ENCODE data around the gene PATJ. TPM values are rescaled to one million over a fixed set of nuclear protein-coding genes. Genes with fewer than 3 reads are reported as not detected.
"Not testable (repeated sequence)": the region's sequence is repeated elsewhere in the genome, so short reads cannot be mapped to it uniquely, and the experiment has no call there.

Gene PATJ
- total RNA-seq, 1 donor from 2014 or later = 121 TPM

GRCh38 chr1:61853583-61853982, 111.3 kb downstream of the PATJ start:
- intact Hi-C loops (cut with DNase I) = loop anchor here (5.0 to 10.0 kb wide), 4 partner anchors 801 to 1876 kb away; no protein-coding TSS in a partner anchor
- ATAC-seq = no peak
- no peak for DNase-seq (ENCODE audit: missing footprints)

GRCh38 chr1:61864489-61864888, 122.2 kb downstream of the PATJ start:
- intact Hi-C loops (cut with DNase I) = no loop called here
- DNase-seq (ENCODE audit: missing footprints) (no peak), ATAC-seq (no peak)

- DNase-seq (ENCODE audit: missing footprints) (no peak), ATAC-seq (peak; percentile 75)
- intact Hi-C loops (cut with DNase I) = no loop called here
Measured at GRCh38 chr1:61865646-61866220, 123.5 kb downstream of the PATJ start.

DNA sequence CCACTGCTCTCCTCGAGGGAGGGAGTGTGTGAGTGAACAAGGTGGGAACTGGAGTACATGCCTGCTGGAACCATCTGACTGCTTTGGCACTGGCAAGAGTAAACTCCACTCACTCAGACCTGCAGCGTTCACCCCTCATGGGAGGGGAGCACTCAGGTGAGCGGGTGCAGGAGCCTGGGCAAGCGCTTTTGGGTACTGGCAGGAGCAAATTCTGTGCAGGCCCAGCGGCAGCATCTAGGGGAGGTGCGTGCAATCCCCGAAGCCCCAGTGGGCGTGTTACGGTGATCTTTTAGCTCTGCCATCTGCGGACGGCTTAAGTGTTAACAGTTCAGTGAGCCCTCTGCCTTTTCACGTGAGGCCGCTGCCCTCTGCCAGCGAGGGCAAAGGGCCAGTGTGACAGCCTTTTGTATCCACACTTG, 127.4 kb downstream of the PATJ start:
- ATAC-seq = peak; percentile 73
- DNase-seq (ENCODE audit: missing footprints) = no peak
- intact Hi-C loops (cut with DNase I) = no loop called here

DNA sequence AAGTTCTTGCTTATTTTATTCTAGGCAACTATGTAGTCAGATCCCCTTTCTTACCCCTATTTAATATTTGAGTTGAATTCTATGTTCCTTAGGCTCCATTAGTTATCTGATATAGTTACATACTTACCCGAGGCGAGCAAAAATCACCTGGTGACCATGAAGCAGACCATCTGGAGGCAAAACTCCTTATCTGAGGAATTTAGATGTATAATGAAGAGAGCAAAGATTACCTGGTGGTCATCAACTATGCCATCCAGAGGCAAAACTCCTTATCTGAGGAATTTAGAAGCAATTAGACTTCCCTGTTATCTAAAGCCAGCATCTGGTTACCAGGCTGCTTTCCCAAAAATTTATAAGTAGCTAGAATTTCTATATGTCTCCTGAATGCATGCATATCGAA, 129.9 kb downstream of the PATJ start:
- intact Hi-C loops (cut with DNase I) = no loop called here
- DNase-seq (ENCODE audit: missing footprints) = no peak
- ATAC-seq = no peak

GRCh38 chr1:61873581-61873980, 131.3 kb downstream of the PATJ start:
- intact Hi-C loops (cut with DNase I) = no loop called here
- DNase-seq (ENCODE audit: missing footprints) = no peak
- ATAC-seq = no peak

DNA sequence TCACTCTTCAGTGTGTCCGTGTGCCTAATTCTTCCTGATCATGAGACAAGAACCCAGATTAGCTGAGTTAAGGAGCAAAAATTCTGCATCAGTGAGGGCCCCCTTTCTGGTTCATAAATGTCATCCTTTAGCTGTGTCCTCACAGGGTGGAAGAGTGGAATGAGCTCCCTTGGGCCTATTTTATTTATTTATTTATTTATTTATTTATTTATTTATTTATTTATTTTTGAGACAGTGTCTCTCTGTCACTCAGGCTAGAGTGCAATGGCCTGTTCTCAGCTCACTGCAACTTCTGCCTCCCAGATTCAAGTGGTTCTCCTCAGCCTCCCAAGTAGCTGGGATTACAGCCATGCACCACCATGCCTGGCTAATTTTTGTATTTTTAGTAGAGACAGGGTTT, 131.7 kb downstream of the PATJ start:
- DNase-seq (ENCODE audit: missing footprints) = no peak
- intact Hi-C loops (cut with DNase I) = no loop called here
- no peak for ATAC-seq

DNA sequence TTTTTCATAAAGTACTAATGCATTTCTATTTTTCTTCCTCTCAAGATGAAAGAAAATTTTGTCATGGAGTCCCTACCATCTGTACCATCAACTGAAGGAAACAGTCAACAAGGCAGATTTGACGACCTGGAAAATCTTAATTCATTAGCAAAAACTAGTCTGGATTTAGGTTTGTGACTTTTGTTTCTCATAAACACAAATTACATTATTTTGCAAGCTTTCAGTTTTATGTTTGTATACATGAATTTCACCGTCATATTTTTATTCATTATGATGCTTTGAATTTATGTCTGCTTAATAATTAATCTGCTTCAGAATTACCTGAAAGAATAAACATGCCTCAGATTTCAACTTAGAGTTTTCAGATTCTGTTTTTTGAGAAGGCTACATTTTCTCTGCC, 132.9 kb downstream of the PATJ start:
- DNase-seq (ENCODE audit: missing footprints) (no peak), ATAC-seq (no peak)
- intact Hi-C loops (cut with DNase I) = no loop called here

- not testable (repeated sequence) for DNase-seq (ENCODE audit: missing footprints)
- ATAC-seq = peak; percentile 84
- intact Hi-C loops (cut with DNase I) = loop anchor here (5.0 kb wide), 1 partner anchor 187 kb away; no protein-coding TSS in a partner anchor
Measured at GRCh38 chr1:61879887-61880474, 137.7 kb downstream of the PATJ start.

- intact Hi-C loops (cut with DNase I) = loop anchor here (5.0 kb wide), 1 partner anchor 65 kb away; no protein-coding TSS in a partner anchor
- ATAC-seq = peak; percentile 71
- DNase-seq (ENCODE audit: missing footprints) = no peak
Measured at GRCh38 chr1:61887076-61887867, 145.0 kb downstream of the PATJ start.

DNA sequence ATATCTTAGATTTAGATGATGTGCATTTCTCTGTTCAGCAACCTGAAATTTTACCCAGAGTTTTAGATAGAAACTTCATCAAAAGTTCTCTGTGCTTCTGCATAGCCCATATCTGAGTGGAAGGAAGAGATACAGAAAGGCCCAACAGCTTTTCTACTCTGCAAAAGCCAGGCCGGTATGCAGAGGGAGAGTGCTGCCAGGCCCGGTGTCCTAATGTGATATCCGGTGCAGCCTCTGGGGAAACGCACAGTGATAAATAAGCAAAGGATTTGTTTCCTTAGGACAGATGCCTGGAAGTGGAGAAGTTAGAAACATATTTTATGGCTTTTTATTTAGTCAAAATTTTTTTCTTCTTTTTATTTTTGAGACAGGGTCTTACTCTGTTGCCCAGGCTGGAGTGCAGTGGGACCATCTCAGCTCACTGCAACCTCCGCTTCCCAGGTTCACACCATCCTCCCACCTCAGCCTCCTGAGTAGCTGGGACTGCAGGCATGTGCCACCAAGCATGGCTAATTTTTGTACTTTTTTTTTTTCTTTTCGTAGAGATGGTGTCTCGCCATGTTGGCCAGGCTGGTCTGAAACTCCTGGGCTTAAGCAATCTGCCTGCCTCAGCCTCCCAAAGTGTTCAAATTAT, 145.8 kb downstream of the PATJ start:
- DNase-seq (ENCODE audit: missing footprints) = no peak
- intact Hi-C loops (cut with DNase I) = loop anchor here (5.0 kb wide), 1 partner anchor 64 kb away; no protein-coding TSS in a partner anchor
- ATAC-seq = peak; percentile 86

DNA sequence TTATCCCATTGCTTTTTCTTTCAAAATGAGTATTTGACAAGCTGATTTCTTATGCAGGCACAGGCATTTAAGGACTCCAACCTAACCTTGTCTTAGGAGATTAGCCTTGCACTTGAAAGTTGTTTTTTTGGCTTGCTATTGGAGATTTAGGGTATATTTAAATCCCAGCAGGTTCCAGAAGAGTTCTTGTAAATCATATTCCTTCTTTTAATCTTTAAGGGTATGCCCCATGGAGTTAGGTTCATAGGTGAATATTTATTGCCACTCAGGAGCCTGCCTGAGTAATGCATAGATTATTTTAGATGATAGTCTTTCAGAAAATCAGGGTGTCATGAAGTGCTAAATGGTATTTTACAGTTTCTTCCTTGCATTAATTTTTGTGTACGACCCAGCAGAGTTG, 146.5 kb downstream of the PATJ start:
- DNase-seq (ENCODE audit: missing footprints) (no peak), ATAC-seq (no peak)
- intact Hi-C loops (cut with DNase I) = loop anchor here (5.0 kb wide), 1 partner anchor 63 kb away; no protein-coding TSS in a partner anchor

DNA sequence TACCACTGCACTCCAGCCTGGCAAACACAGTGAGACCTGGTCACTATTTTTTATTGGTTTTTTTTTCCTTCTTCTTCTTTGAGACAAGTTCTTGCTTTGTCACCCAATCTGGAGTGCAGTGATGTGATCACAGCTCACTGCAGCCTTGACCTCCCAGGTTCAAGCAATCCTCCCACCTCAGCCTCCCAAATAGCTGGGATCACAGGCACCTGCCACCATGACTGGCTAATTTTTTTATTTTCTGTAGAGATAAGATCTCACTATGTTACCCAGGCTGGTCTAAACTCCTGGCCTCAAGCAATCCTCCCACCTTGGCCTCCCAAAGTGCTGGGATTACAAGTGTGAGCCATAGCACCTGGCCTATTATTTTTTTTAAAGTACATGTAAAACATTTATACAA, 148.2 kb downstream of the PATJ start:
- intact Hi-C loops (cut with DNase I); ATAC-seq; DNase-seq (ENCODE audit: missing footprints): not testable (repeated sequence)

GRCh38 chr1:61892977-61893376, 150.7 kb downstream of the PATJ start:
- intact Hi-C loops (cut with DNase I) = no loop called here
- ATAC-seq = no peak
- DNase-seq (ENCODE audit: missing footprints) = no peak

DNA sequence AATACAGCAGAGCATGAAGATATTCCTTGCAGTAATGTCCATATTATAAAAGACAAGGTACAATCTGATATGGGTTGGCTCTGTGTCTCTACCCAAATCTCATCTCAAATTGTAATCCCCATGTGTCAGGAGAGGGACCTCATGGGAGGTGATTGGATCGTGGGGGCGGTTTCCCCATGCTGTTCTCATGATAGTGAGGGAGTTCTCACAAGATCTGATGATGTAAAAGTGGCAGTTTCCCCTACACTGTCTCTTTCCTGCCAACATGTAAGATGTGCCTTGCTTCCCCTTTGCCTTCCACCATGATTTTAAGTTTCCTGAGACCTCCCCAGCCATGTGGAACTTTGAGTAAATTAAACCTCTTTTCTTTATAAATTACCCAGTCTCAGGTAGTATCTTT, 152.0 kb downstream of the PATJ start:
- intact Hi-C loops (cut with DNase I); DNase-seq (ENCODE audit: missing footprints); ATAC-seq: not testable (repeated sequence)

- ATAC-seq (no peak), DNase-seq (ENCODE audit: missing footprints) (no peak)
- intact Hi-C loops (cut with DNase I) = no loop called here
Measured at GRCh38 chr1:61895175-61895574, 152.9 kb downstream of the PATJ start.

DNA sequence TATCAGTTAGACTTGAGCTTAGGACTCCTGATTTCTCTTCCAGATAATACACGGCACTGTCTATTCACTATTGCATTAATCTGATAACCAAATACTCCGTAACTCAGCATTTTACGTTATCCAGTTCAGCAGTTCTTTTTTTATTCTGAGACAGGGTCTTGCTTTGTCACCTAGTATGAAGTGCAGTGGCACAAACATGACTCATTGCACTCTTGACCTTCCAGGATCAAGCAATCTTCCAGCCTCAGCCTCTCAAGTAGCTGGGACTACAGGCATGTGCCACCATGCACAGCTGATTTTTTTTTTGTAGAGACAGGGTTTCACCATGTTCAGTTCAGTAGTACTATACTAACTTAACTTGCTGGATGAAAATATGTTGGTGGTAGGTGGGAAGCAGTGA, 156.4 kb downstream of the PATJ start:
- DNase-seq (ENCODE audit: missing footprints) (no peak), ATAC-seq (no peak)
- intact Hi-C loops (cut with DNase I) = no loop called here

- DNase-seq (ENCODE audit: missing footprints) = no peak
- no peak for ATAC-seq
- intact Hi-C loops (cut with DNase I) = no loop called here
Measured at GRCh38 chr1:61904354-61904753, 162.1 kb downstream of the PATJ start.

- intact Hi-C loops (cut with DNase I) = no loop called here
- no peak for ATAC-seq
Measured at GRCh38 chr1:61907102-61907501, 164.8 kb downstream of the PATJ start.

More at GRCh38 chr1:61907102-61907501, 164.8 kb downstream of the PATJ start:
- no peak for DNase-seq (ENCODE audit: missing footprints)

Data from Right ventricle myocardium inferior (tissue), 1 donor.